ENCODE results near the gene RAB6D. TPM values are rescaled to one million over a fixed set of nuclear protein-coding genes. Genes with fewer than 3 reads are reported as not detected.
"Not testable (repeated sequence)": the region's sequence is repeated elsewhere in the genome, so short reads cannot be mapped to it uniquely, and the experiment has no call there.

Gene RAB6D
- total and polyA plus RNA-seq, 9 donors: 0.09 to 1.8 (median 1.4) TPM

GRCh38 chr2:131331000-131331399, 33.0 kb downstream of the RAB6D start:
- not testable (repeated sequence) for DNase-seq; H3K27me3 ChIP-seq (ENCODE audit: control insufficient read depth, insufficient read depth, low read length); H3K9me3 ChIP-seq (replicated peaks; ENCODE audit: control insufficient read depth, low read depth, low read length); H3K4me1 ChIP-seq (ENCODE audit: control insufficient read depth, insufficient read depth, low read length); H3K27ac ChIP-seq (ENCODE audit: low read length); H3K4me3 ChIP-seq (ENCODE audit: low read length); H3K36me3 ChIP-seq (ENCODE audit: control insufficient read depth, insufficient read depth, low read length)
- WGBS (ENCODE audit: insufficient coverage): no CpG with 5 or more reads among the region's 43 CpGs

GRCh38 chr2:131322209-131322608, 41.8 kb downstream of the RAB6D start:
- Histone ChIP-seq H3K27ac (ENCODE audit: low read length) (no peak overlapping the region), H3K9me3 (replicated peaks; ENCODE audit: control insufficient read depth, low read depth, low read length) (peaks cover 2% of the 10 kb centered on the region), H3K4me1 (ENCODE audit: control insufficient read depth, insufficient read depth, low read length) (no peaks in the 10 kb centered on the region), H3K27me3 (ENCODE audit: control insufficient read depth, insufficient read depth, low read length) (no peaks in the 10 kb centered on the region), H3K36me3 (ENCODE audit: control insufficient read depth, insufficient read depth, low read length) (no peaks in the 10 kb centered on the region), H3K4me3 (ENCODE audit: low read length) (no peak overlapping the region)
- whole genome bisulfite sequencing (ENCODE audit: insufficient coverage): 100% methylated on average over 1 of the region's 6 CpGs
- DNase-seq: no peak

- H3K4me1 ChIP-seq (ENCODE audit: control insufficient read depth, insufficient read depth, low read length); H3K9me3 ChIP-seq (replicated peaks; ENCODE audit: control insufficient read depth, low read depth, low read length); H3K27me3 ChIP-seq (ENCODE audit: control insufficient read depth, insufficient read depth, low read length); H3K4me3 ChIP-seq (ENCODE audit: low read length); H3K36me3 ChIP-seq (ENCODE audit: control insufficient read depth, insufficient read depth, low read length); H3K27ac ChIP-seq (ENCODE audit: low read length); DNase-seq: not testable (repeated sequence)
- WGBS (ENCODE audit: insufficient coverage): no CpG with 5 or more reads among the region's 1 CpG
Observed at GRCh38 chr2:131321344-131321743, 42.6 kb downstream of the RAB6D start.

GRCh38 chr2:131311001-131311400, 53.0 kb downstream of the RAB6D start:
- 50% methylated on average over 1 of the region's 2 CpGs for WGBS (ENCODE audit: insufficient coverage)

More at GRCh38 chr2:131311001-131311400, 53.0 kb downstream of the RAB6D start:
- not testable (repeated sequence) for H3K27ac ChIP-seq (ENCODE audit: low read length); H3K9me3 ChIP-seq (replicated peaks; ENCODE audit: control insufficient read depth, low read depth, low read length); DNase-seq; H3K36me3 ChIP-seq (ENCODE audit: control insufficient read depth, insufficient read depth, low read length); H3K27me3 ChIP-seq (ENCODE audit: control insufficient read depth, insufficient read depth, low read length); H3K4me3 ChIP-seq (ENCODE audit: low read length); H3K4me1 ChIP-seq (ENCODE audit: control insufficient read depth, insufficient read depth, low read length)

Other genes with a start within 250 kb of the RAB6D start
- gene POTEE, start 154.6 kb downstream of the RAB6D start, total RNA-seq: not detected
- under 1 TPM in 6 of 8 donors, not detected in 2; 0.06 to 0.18 (median 0.09) TPM for gene POTEE, start 154.6 kb downstream of the RAB6D start, polyA plus RNA-seq (ENCODE audit: insufficient read depth in 1 of 8, insufficient read length in 8 of 8, low replicate concordance in 1 of 8)
- gene TUBA3D, start 112.0 kb upstream of the RAB6D start, total RNA-seq: not detected
- gene TUBA3D, start 112.0 kb upstream of the RAB6D start, polyA plus RNA-seq (ENCODE audit: insufficient read depth in 1 of 8, insufficient read length in 8 of 8, low replicate concordance in 1 of 8): under 1 TPM; 0.11 to 0.63 (median 0.45) TPM
- 56.2 TPM for gene MZT2A, start 128.2 kb upstream of the RAB6D start, total RNA-seq
- 10 to 100 TPM; 39.1 to 67.6 (median 57.4) TPM for gene MZT2A, start 128.2 kb upstream of the RAB6D start, polyA plus RNA-seq (ENCODE audit: insufficient read depth in 1 of 8, insufficient read length in 8 of 8, low replicate concordance in 1 of 8)
- gene CCDC74A, start 163.7 kb upstream of the RAB6D start, total RNA-seq: 2.5 TPM
- 1 to 10 TPM; 1.0 to 4.0 (median 2.4) TPM for gene CCDC74A, start 163.7 kb upstream of the RAB6D start, polyA plus RNA-seq (ENCODE audit: insufficient read depth in 1 of 8, insufficient read length in 8 of 8, low replicate concordance in 1 of 8)

Data from muscle of leg (tissue), 11 donors.